Measurements from ENCODE around the gene PPP1R14D. TPM values are rescaled to one million over a fixed set of nuclear protein-coding genes. Genes with fewer than 3 reads are reported as not detected.

Gene PPP1R14D
- polyA plus RNA-seq, 3 donors, result 0.22 to 0.47 (median 0.42) TPM

- DNase-seq (ENCODE audit: low read depth in 3 of 3, low spot score in 2 of 3), result no peak
These were observed 40.5 kb downstream of the PPP1R14D start for GRCh38 chr15:40787991-40788390.

GRCh38 chr15:40787344-40787841 lies 41.1 kb downstream of the PPP1R14D start:
- DNase-seq (ENCODE audit: low read depth in 3 of 3, low spot score in 2 of 3), result no peak

- DNase-seq (ENCODE audit: low read depth in 3 of 3, low spot score in 2 of 3), result no peak
These were observed 42.7 kb downstream of the PPP1R14D start for GRCh38 chr15:40785814-40786213.

GRCh38 chr15:40785164-40785563 lies 43.3 kb downstream of the PPP1R14D start:
- DNase-seq (ENCODE audit: low read depth in 3 of 3, low spot score in 2 of 3), result no peak

GRCh38 chr15:40782609-40783227 lies 45.8 kb downstream of the PPP1R14D start:
- no peak for DNase-seq (ENCODE audit: low read depth in 3 of 3, low spot score in 2 of 3)

- no peak for DNase-seq (ENCODE audit: low read depth in 3 of 3, low spot score in 2 of 3)
These were observed 51.9 kb downstream of the PPP1R14D start for GRCh38 chr15:40776537-40777141.

- no peak for DNase-seq (ENCODE audit: low read depth in 3 of 3, low spot score in 2 of 3)
These were observed 52.6 kb downstream of the PPP1R14D start for GRCh38 chr15:40775740-40776536.

GRCh38 chr15:40775007-40775406 lies 53.5 kb downstream of the PPP1R14D start:
- DNase-seq (ENCODE audit: low read depth in 3 of 3, low spot score in 2 of 3), result no peak

- no peak for DNase-seq (ENCODE audit: low read depth in 3 of 3, low spot score in 2 of 3)
These were observed 54.6 kb downstream of the PPP1R14D start for GRCh38 chr15:40773902-40774301.

GRCh38 chr15:40773496-40773895 lies 55.0 kb downstream of the PPP1R14D start:
- DNase-seq (ENCODE audit: low read depth in 3 of 3, low spot score in 2 of 3), result no peak

GRCh38 chr15:40772014-40772413 lies 56.5 kb downstream of the PPP1R14D start:
- no peak for DNase-seq (ENCODE audit: low read depth in 3 of 3, low spot score in 2 of 3)

- no peak for DNase-seq (ENCODE audit: low read depth in 3 of 3, low spot score in 2 of 3)
These were observed 57.3 kb downstream of the PPP1R14D start for GRCh38 chr15:40771242-40771641.

- DNase-seq (ENCODE audit: low read depth in 3 of 3, low spot score in 2 of 3), result no peak
These were observed 58.3 kb downstream of the PPP1R14D start for GRCh38 chr15:40770147-40770721.

- DNase-seq (ENCODE audit: low read depth in 3 of 3, low spot score in 2 of 3), result no peak
These were observed 59.0 kb downstream of the PPP1R14D start, which contains the start of gene C15orf62 for GRCh38 chr15:40769274-40770146. TSS of gene C15orf62 (plus strand) at chr15:40769980. CDS start at chr15:40770496, 516 bp downstream.

- DNase-seq (ENCODE audit: low read depth in 3 of 3, low spot score in 2 of 3), result no peak
These were observed 59.8 kb downstream of the PPP1R14D start for GRCh38 chr15:40768521-40769273.

GRCh38 chr15:40767838-40768500 lies 60.5 kb downstream of the PPP1R14D start:
- DNase-seq (ENCODE audit: low read depth in 3 of 3, low spot score in 2 of 3), result no peak

GRCh38 chr15:40766906-40767837 lies 61.3 kb downstream of the PPP1R14D start:
- no peak for DNase-seq (ENCODE audit: low read depth in 3 of 3, low spot score in 2 of 3)

Measured in right renal cortex interstitium (tissue), 3 donors.